ENCODE results near the gene CACNA1C.
"Not testable (repeated sequence)": the region's sequence is repeated elsewhere in the genome, so short reads cannot be mapped to it uniquely, and the experiment has no call there.

The CACNA1C gene

DNA sequence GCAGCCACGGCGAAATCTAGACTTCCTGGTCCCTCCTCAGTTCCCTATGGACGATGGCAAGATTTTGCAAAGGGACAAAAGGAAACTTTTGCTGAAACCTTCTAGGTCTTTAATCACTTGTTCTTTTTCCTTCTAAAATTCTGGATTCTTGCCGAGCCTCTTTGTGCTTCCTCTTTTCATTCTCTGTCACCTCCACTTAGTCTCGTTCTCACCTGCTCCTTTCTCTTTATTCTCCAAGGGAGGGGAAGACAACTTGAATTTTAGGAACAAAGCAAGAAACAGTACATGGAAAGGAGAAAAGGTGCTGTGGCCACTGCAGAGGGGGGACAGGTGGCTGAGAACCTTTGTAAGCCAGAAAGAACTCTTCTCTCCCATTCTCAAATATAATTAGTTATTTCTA, 194.8 kb downstream of the CACNA1C start:
- Mint-ChIP-seq H3K9me3 (no peaks in the 10 kb centered on the region), H3K4me1 (no peaks in the 10 kb centered on the region), H3K27me3 (peaks cover 50% of the 10 kb centered on the region), H3K4me3 (no peak overlapping the region), H3K27ac (ENCODE audit: low read depth) (no peak overlapping the region), H3K36me3 (ENCODE audit: insufficient read depth) (peaks cover 1% of the 10 kb centered on the region)
- ATAC-seq (replicated peaks; ENCODE audit: extremely low read depth, poor library complexity, severe bottlenecking) (no peak), DNase-seq (ENCODE audit: low spot score in 2 of 2) (no peak)

DNA sequence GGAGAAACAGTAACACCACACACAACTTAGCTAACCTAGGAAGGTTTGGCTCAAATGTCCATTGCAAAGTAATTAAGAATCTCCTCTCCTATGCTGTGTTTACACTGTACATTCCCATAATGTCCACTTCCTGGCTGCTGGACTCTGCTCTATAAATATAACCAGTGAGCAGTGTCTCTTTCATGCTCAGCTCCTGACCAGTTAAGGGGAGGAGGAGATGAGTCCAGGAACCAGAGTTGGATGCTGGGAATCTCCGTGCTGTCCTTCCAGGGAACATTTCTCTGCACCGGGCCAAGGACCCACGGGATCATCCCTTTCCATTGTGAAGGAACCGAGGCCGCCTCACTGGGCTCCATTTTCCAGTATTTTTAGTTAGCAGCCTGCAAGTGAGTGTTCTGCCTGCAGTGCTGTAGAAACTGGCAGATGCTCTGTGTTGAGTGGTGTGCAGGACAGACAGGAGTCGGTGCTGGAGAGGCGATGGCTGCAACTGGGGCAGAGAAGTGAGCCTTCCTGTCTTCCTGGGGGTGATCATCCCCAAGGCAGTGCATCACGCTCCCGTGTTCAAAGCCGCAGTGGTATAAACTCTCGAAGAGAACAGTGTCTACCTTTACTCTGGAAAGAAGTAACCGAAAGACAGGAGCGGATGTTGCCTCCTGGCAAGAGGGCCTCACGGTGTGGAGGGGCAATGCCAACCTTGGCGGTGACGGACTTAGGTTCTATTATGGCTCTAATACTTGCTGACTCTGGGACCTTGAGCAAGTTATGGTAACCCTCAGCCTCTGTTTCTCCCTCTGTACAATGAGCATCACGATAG, 195.5 kb downstream of the CACNA1C start:
- peaks cover 1% of the 10 kb centered on the region for H3K36me3 Mint-ChIP-seq (ENCODE audit: insufficient read depth)
- DNase-seq (ENCODE audit: low spot score in 2 of 2) (no peak), ATAC-seq (replicated peaks; ENCODE audit: extremely low read depth, poor library complexity, severe bottlenecking) (no peak)
- H3K27me3 Mint-ChIP-seq, result peaks cover 56% of the 10 kb centered on the region
- no peaks in the 10 kb centered on the region for H3K4me1 Mint-ChIP-seq
- no peak overlapping the region for H3K4me3 Mint-ChIP-seq
- H3K9me3 Mint-ChIP-seq, result no peaks in the 10 kb centered on the region
- no peak overlapping the region for H3K27ac Mint-ChIP-seq (ENCODE audit: low read depth)

DNA sequence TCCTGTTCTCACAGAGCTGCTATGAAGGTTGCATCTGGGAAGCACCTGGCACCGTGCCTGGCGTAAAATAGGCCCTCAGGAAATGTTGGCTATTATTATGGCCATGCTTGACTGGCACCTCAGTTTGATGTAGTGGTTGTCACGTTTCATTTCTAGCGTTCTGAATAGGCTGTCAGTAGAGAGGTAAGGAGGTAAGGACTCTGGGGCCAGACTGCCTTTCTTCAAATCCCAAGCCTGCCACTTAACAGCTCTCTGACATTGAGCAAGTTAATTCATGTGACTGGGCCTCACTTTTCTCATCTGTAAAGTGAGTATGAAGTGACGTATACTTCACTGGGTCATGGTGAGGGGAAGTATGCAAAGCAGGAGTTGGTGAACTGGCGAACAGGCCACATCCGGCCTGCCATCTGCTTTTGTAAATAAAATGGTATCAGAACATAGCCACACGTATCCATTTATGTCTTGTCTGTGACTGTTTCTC, 196.2 kb downstream of the CACNA1C start:
- DNase-seq (ENCODE audit: low spot score in 2 of 2) (no peak), ATAC-seq (replicated peaks; ENCODE audit: extremely low read depth, poor library complexity, severe bottlenecking) (peak; percentile 56)
- H3K9me3 Mint-ChIP-seq, result no peaks in the 10 kb centered on the region
- peaks cover 61% of the 10 kb centered on the region for H3K27me3 Mint-ChIP-seq
- H3K4me1 Mint-ChIP-seq, result no peaks in the 10 kb centered on the region
- peaks cover 1% of the 10 kb centered on the region for H3K36me3 Mint-ChIP-seq (ENCODE audit: insufficient read depth)
- no peak overlapping the region for H3K4me3 Mint-ChIP-seq
- no peak overlapping the region for H3K27ac Mint-ChIP-seq (ENCODE audit: low read depth)

DNA sequence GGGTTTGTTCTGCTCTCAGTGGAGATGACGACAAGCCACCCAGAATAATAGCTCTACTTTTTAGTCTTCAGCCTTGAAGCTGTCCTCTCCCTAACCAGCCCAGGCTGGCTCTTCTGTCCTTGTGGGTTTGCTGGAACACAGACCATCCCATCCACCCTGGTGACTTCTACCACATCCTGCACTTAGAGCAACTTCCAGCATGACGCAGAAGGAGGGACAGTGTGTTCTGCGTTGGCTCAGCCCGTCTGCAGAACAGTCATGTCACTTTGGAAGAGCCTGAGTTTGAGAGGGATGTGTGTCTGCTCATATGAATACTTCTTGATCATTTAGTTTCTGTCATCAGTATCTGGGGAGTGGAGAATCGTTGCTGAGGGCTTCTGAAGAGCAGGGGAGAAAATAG, 198.0 kb downstream of the CACNA1C start:
- no peaks in the 10 kb centered on the region for H3K4me1 Mint-ChIP-seq
- H3K36me3 Mint-ChIP-seq (ENCODE audit: insufficient read depth), result peaks cover 1% of the 10 kb centered on the region
- peaks cover 61% of the 10 kb centered on the region for H3K27me3 Mint-ChIP-seq
- DNase-seq (ENCODE audit: low spot score in 2 of 2) (no peak), ATAC-seq (replicated peaks; ENCODE audit: extremely low read depth, poor library complexity, severe bottlenecking) (no peak)
- peaks cover 4% of the 10 kb centered on the region for H3K9me3 Mint-ChIP-seq
- no peak overlapping the region for H3K4me3 Mint-ChIP-seq
- H3K27ac Mint-ChIP-seq (ENCODE audit: low read depth), result no peak overlapping the region

DNA sequence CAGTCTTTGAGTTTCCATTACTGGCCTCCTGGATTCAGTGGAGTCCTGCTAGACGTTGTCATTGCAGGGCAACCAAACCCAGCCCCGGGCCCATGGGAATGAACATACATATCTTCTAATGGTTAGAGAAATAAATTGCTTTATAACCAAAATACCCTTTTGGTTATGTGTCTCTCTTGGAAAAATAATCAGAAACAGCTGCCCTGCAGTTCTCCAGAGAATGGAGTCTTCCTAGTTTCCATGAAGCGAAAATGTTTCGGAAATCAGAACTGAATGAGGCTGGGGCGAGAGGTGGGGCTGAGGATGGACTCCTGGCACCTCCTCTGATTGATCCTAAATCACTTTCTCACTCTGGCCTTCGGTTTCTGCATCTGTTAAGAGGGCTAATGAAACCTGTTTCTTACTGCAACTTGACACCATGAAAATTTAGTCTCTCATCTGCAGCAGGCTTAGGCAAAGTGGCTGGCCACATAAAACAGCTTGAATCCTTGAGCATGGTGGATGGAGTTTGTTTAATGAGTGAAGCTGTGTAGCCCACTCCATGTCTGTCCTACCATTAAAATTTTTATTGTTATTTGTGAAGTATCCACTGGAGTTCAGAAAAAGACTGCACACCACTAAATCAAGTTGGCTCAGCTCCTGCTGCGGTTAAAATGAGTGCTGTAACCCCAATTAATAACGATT, 198.9 kb downstream of the CACNA1C start:
- DNase-seq (ENCODE audit: low spot score in 2 of 2), result no peak
- ATAC-seq (replicated peaks; ENCODE audit: extremely low read depth, poor library complexity, severe bottlenecking), result no peak
- H3K4me3 Mint-ChIP-seq, result no peak overlapping the region
- H3K9me3 Mint-ChIP-seq, result peaks cover 7% of the 10 kb centered on the region
- H3K36me3 Mint-ChIP-seq (ENCODE audit: insufficient read depth), result peaks cover 1% of the 10 kb centered on the region
- peaks cover 59% of the 10 kb centered on the region for H3K27me3 Mint-ChIP-seq
- no peak overlapping the region for H3K27ac Mint-ChIP-seq (ENCODE audit: low read depth)
- H3K4me1 Mint-ChIP-seq, result no peaks in the 10 kb centered on the region

DNA sequence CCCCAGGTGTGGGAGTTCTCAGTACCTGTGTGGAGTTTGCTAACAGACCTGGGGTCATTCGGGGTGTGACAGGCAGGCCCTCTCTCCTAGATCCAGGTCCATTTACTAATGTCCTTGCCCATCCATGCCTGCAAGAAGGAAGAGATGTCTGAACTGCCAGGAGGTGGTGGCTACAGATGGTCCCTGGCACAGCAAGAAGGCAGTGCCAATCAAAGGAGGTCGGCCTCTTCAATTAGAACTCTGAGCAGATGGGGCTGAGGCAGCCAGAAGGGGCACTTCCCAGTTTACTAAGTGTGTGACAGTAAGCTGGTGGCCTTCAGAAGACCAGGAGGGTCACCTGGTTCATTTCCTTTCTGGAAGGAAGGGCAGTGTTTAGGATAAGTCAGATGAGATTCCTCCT, 202.5 kb downstream of the CACNA1C start:
- Mint-ChIP-seq H3K4me1 (no peaks in the 10 kb centered on the region), H3K27me3 (peaks cover 64% of the 10 kb centered on the region), H3K4me3 (no peak overlapping the region), H3K36me3 (ENCODE audit: insufficient read depth) (no peaks in the 10 kb centered on the region), H3K27ac (ENCODE audit: low read depth) (no peak overlapping the region), H3K9me3 (peaks cover 7% of the 10 kb centered on the region)
- no peak for ATAC-seq (replicated peaks; ENCODE audit: extremely low read depth, poor library complexity, severe bottlenecking)
- no peak for DNase-seq (ENCODE audit: low spot score in 2 of 2)

DNA sequence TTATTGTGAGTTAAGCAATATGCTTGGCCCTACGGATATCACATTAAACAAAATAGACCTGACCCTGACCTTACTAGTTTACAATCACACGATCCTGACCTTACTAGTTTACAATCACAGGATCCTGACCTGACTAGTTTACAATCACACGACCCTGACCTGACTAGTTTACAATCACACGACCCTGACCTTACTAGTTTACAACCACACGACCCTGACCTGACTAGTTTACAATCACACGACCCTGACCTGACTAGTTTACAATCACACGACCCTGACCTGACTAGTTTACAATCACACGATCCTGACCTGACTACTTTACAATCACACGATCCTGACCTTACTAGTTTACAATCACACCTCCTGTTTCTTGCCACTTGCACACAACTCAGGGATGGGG, 202.9 kb downstream of the CACNA1C start:
- H3K4me1 Mint-ChIP-seq; H3K4me3 Mint-ChIP-seq; H3K9me3 Mint-ChIP-seq; ATAC-seq (replicated peaks; ENCODE audit: extremely low read depth, poor library complexity, severe bottlenecking); DNase-seq (ENCODE audit: low spot score in 2 of 2); H3K36me3 Mint-ChIP-seq (ENCODE audit: insufficient read depth); H3K27ac Mint-ChIP-seq (ENCODE audit: low read depth): not testable (repeated sequence)
- peaks cover 60% of the 10 kb centered on the region for H3K27me3 Mint-ChIP-seq

DNA sequence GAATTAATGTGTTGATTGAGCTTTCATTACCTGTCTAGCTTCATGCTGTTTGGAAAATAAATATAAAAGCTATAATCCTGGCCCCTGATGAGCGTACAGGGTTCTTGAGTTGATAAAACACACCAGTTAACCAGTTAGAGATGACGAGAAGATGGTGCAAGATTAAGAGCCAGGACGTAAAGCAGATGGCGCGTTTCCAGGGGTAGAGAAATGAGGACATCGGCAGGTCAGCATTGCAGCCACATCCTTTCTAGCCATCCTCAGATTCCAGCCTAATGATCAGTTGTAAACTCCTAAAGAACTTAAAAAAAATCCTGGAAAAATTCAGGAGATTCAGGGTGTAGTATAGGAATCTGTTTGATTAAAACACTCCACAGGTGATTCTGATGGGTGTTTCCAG, 203.7 kb downstream of the CACNA1C start:
- Mint-ChIP-seq H3K27ac (ENCODE audit: low read depth) (no peak overlapping the region), H3K4me1 (no peaks in the 10 kb centered on the region), H3K36me3 (ENCODE audit: insufficient read depth) (no peaks in the 10 kb centered on the region), H3K27me3 (peaks cover 52% of the 10 kb centered on the region), H3K9me3 (peaks cover 7% of the 10 kb centered on the region), H3K4me3 (no peak overlapping the region)
- DNase-seq (ENCODE audit: low spot score in 2 of 2) (no peak), ATAC-seq (replicated peaks; ENCODE audit: extremely low read depth, poor library complexity, severe bottlenecking) (no peak)

DNA sequence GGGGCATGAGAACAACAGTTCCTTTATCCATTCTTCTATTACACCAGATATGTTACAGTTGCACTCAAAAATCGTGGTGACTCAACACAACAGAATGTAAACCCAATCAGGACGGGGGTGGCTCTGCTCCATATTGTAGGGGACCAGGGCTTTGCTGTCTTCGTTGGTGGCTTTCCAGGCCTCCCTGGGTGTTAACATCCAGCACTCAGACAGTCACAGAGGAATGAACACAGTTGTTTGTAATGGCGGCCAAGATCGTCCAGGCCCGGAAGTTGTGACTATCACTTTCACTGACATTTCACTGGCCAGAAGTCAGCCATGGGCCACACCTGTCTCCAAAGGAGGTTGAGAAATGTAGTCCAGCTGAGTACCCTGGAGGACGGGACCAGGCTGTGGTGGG, 204.1 kb downstream of the CACNA1C start:
- no peak for ATAC-seq (replicated peaks; ENCODE audit: extremely low read depth, poor library complexity, severe bottlenecking)
- H3K36me3 Mint-ChIP-seq (ENCODE audit: insufficient read depth), result no peaks in the 10 kb centered on the region
- peaks cover 7% of the 10 kb centered on the region for H3K9me3 Mint-ChIP-seq
- DNase-seq (ENCODE audit: low spot score in 2 of 2), result no peak
- peaks cover 48% of the 10 kb centered on the region for H3K27me3 Mint-ChIP-seq
- no peak overlapping the region for H3K4me3 Mint-ChIP-seq
- H3K27ac Mint-ChIP-seq (ENCODE audit: low read depth), result no peak overlapping the region
- H3K4me1 Mint-ChIP-seq, result no peaks in the 10 kb centered on the region

DNA sequence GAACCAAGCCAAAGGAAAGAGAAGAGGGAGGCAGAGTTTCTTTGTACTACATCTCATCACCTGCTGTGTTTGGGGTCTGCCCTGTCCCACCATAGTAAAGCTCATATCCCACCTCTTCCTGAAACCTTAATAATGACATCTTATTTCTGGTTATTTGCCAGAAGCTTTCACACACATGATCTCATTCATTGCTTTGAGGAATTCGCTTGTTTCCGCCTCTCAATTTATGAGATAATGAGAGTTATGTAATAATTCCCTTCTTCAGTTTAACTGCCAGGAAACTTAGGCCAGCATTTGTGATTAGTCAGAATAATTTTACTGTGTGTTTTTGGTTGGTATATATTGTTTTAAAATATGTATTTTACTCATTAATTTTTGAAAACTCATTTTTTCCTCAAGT, 205.2 kb downstream of the CACNA1C start:
- H3K4me1 Mint-ChIP-seq, result no peaks in the 10 kb centered on the region
- no peaks in the 10 kb centered on the region for H3K36me3 Mint-ChIP-seq (ENCODE audit: insufficient read depth)
- DNase-seq (ENCODE audit: low spot score in 2 of 2) (no peak), ATAC-seq (replicated peaks; ENCODE audit: extremely low read depth, poor library complexity, severe bottlenecking) (no peak)
- H3K4me3 Mint-ChIP-seq, result no peak overlapping the region
- no peak overlapping the region for H3K27ac Mint-ChIP-seq (ENCODE audit: low read depth)
- peaks cover 7% of the 10 kb centered on the region for H3K9me3 Mint-ChIP-seq
- peaks cover 37% of the 10 kb centered on the region for H3K27me3 Mint-ChIP-seq

DNA sequence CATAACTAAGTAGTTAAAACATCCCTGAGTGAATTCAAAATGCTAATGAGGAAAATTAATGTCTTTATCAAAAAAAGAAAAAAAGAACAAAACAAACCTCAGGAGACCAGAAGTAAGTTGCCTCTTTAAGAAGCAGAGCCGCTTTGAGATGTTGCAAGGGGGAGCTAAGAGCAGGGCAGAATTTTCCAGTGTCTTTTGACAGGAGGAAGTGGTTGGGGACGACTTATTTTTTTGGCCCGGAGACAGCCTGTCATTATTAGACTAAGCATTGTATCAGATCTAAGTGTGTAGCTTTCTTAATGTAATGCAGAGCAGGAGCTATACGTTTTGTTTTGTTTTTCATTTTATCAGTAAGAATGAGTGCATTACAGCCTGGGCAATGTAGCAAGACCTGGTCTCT, 206.6 kb downstream of the CACNA1C start:
- Mint-ChIP-seq H3K4me1 (no peaks in the 10 kb centered on the region), H3K9me3 (peaks cover 7% of the 10 kb centered on the region), H3K36me3 (ENCODE audit: insufficient read depth) (no peaks in the 10 kb centered on the region), H3K27me3 (peaks cover 29% of the 10 kb centered on the region), H3K4me3 (no peak overlapping the region), H3K27ac (ENCODE audit: low read depth) (no peak overlapping the region)
- DNase-seq (ENCODE audit: low spot score in 2 of 2) (no peak), ATAC-seq (replicated peaks; ENCODE audit: extremely low read depth, poor library complexity, severe bottlenecking) (no peak)

DNA sequence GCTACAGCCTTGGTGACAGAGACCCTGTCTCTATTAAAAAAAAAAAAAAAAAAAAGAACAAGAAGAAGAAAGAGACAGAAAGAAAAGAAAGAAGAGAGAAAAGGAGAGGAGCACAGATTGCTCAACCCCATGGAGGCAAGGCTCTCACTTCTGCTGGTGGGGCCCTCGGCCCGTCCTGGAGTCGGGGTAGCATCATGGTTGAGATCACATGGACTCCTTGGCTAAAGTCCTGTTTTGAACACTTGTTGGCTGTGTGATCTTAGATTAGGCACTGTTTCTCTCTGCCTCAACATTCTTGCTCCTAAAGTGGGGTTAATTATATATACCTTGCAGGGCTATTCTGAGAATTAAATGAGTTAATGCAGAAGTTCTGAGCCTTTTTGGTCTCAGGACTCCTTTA, 207.7 kb downstream of the CACNA1C start:
- Mint-ChIP-seq H3K4me3 (no peak overlapping the region), H3K4me1 (no peaks in the 10 kb centered on the region), H3K9me3 (peaks cover 7% of the 10 kb centered on the region), H3K27ac (ENCODE audit: low read depth) (no peak overlapping the region), H3K27me3 (peaks cover 29% of the 10 kb centered on the region), H3K36me3 (ENCODE audit: insufficient read depth) (no peaks in the 10 kb centered on the region)
- DNase-seq (ENCODE audit: low spot score in 2 of 2) (no peak), ATAC-seq (replicated peaks; ENCODE audit: extremely low read depth, poor library complexity, severe bottlenecking) (no peak)

DNA sequence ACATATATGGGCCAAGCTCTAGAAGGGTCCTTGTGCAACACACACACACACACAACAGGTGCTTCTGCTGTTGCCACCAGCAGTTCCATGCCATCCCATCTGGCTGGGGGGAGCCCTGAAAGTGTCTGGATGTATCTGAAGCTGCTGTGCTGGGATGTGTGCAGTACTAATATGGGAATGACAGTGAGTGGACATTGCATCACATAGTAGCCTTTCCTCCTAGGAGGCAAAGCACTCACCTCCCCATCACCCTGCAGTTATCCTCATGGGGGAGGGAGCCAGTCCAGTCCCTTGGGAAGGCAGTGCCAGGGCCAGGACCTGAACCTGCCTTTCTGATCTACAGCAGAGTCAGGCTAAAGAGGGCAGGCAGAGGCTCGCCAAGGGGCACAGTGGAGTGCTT, 208.9 kb downstream of the CACNA1C start:
- ATAC-seq (replicated peaks; ENCODE audit: extremely low read depth, poor library complexity, severe bottlenecking) (no peak), DNase-seq (ENCODE audit: low spot score in 2 of 2) (no peak)
- Mint-ChIP-seq H3K27me3 (peaks cover 29% of the 10 kb centered on the region), H3K36me3 (ENCODE audit: insufficient read depth) (no peaks in the 10 kb centered on the region), H3K27ac (ENCODE audit: low read depth) (no peak overlapping the region), H3K4me1 (no peaks in the 10 kb centered on the region), H3K9me3 (no peaks in the 10 kb centered on the region), H3K4me3 (no peak overlapping the region)
